Measurements from ENCODE around the gene BUD23.
A peak's percentile ranks its signal among the peaks of the same experiment; 100 is the strongest.
"Not testable (repeated sequence)": the region's sequence is repeated elsewhere in the genome, so short reads cannot be mapped to it uniquely, and the experiment has no call there.

The BUD23 gene

DNA sequence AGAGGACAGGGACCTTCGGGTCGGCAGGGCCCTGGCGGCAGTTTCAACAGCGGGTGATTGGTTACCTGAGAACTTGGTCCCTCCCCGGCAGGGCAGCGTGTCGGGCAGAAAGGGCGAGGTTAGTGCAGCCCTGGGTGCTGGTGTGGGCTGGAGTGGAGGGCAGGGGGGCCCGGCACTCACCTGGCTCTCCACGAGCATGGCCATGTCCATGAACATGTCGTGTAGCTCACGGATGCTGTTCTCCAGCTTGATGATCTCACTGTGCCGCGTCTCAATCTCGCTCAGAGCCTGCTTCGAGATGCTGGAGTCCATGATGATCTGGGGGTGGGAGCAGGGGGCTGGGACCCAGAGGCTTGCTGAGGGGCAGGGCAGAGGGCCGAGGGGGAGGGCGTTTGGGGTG, 19.3 kb downstream of the BUD23 start:
- no peak for DNase-seq

DNA sequence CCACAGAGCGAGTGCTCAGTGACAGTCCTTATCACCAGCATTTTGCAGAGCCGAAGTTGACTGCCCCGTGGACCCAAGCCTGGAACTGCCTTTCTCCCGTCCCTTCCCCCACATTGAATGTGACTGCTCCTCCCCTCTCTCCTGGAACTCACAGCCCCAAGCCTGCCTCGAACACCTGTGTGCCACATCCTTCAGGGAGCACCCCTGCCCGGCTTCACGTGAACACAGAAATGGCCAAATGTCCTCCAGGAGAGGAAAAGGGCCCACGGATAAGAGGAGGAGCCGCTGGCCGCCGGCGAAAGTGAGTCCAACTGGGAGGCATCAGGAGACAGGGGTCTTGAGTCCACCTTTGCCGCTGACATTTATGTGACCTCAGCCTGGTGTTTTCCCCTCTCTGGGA, 19.8 kb downstream of the BUD23 start:
- DNase-seq: no peak

DNA sequence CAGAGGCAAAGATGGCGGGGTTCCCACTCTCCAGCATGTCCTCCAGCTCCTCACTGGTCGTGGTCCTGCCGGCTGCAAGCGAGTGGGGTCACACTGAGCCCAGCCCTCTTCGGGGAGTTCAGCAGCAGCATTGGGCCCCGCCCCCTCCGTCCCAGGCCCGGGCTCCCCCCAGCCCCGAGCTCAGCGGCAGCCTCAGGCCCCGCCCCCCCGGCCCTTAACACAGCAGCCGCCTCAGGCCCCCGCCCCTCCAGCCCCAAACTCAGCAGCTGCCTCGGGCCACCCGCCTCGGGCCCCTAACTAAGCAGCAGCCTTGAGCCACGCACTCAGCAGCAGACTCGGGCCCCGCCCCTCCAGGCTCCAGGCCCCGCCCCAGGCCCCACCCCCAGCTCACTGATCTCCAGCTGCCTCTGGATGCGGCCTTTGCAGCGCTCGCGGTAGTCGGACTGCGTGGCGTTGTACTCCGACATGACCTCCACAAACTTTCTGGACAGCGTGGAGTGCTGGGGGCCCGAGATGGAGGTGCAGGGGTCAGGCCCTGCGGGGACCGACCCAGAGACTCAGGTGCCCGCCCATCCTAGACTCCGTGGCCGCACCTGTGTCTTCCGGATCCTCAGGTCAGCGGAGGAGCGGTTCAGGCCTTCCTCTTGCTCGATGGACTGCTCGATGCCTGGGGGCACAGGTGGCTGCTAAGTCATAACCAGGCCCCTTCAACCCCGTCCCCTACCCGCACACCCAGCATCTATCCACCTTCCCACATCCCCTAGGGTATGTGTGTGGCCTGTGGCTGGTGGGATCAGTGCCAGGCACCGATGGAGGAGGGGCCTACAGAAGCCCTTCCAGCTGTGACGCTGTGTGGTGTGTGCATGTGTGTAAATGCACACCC, 20.6 kb downstream of the BUD23 start:
- DNase-seq: no peak

DNA sequence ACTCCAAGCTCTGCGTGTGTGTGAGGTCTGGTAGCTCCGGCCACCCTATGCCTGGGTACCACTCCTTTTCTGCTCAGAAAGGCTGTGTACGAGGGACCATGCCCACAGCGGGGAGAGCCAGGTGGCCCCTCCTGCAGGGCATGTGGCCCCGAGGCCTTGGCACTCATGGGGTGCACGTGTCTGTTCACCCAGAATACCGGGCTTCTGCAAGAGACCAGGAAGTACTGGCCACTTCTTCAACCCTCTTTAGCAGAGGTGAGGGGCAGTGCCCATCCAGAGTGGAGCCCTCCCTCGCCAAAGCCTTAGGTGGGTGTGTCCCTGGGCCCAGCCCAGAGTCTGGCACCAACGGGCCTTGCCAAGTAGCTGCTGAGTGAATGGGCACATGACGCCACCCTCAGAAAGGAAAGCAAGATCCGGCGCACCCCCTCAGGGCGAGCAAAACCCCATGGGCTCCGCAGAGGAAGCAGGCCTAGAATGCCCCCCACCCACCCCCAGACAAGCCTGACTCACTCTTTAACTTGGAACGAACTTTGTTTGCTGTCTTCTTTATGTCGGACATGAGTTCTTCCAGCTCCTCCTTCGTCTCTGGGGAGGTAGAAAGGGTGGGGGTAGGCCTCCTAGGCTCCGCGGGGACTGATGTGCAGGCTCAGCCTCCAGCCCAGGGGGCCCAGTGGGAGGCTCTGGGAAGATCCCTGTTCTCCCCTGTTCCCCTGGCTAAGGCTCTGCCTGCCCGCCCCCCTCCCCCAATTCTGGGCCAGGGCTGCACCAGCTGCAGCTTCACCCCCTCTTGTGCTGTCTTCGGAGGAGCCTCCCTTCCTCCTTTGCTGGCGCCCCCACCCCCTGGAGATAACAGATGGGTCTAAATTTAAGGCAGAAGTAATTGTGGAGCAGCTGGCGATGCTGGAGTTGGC, 21.5 kb downstream of the BUD23 start:
- DNase-seq: no peak

DNA sequence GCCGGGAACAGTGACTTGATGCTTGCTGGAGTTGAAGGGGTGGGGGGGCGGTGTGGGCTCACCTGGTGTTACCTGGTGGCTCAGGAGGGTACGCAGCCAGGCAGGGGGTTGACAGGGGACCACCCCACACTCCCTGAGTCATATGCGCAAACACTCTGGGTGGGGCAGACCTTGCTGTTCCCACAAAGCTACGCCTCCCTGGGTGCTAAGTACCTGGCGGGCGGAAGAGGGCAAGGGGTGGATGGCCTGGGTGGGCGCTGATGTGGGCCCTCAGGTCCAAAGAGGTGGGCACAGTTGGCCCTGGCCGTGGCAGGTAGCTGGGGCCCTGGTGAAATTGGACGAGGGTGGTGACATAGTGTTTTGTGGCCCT, 22.1 kb downstream of the BUD23 start:
- DNase-seq: no peak

DNA sequence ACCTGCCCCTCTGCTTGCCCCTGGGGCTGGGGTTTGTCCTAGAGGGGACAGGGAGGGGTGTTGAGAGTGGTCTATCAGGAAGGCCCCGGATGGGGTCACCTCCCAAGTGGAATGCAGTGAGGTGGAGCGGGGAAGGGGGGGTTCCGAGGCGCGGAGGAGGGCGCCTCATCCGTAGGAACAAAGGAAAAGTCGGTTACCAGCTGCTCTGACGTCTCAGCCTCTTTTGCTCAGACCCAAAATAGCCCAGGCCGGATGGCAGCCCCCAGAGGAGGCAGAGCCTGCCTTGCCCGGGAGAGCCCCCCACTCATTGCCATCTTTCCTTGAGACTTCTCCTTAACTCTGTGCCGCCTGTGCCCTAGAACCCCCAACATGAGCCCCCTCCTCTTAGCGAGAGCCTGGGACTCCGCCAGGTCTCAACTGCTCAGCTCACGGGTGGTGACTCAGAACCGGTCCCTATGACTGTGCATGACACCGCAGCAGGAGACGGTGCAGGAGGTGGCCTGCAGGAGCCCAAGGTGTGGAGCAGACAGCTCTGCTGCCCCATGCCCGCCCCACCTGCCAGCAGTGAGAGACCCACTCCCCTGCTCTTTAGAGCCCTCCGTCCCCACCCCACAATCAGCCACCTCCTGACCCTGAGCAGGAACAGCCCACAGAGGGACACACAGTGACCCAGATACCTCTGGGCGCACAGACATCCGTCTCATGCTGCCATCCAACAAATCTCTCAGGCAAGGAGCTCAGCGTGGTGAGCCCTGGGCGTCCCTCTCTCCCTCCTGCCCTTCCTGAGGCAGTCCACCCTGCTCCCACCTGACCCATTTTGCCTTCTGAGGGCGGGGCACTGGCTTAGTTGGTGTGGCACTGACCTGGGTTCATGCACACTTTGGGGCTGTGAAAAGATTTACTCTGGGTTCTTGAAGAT, 23.0 kb downstream of the BUD23 start:
- no peak for DNase-seq

DNA sequence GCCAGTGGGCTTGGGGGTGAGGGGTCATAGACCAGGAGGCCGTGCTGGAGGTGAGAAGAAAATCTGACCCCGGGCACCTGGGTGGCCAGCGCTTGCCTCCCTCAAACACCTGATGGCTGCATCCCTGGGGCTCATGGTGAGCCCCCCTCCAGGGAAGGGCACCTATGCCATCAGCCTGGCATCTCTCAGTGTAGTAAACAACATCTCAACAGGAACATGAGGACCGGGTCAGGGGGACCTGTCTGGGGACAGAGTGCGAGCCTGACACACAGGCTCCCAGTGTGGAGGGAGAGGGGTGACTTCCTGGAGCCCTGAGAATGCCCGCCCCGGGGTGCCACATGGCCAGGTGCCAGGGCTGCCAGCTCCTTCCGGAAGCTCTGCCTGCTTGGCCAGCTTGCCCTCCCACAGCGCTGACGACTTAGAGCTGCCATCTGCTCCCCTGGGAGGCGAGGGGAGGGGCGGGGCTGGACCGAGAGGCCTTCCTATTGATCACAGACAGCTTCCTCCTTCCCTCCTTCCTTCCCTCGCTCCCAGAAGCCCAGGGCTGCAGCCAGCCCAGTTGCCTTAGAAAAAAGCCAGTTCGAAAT, 23.7 kb downstream of the BUD23 start:
- DNase-seq: peak; percentile 44

DNA sequence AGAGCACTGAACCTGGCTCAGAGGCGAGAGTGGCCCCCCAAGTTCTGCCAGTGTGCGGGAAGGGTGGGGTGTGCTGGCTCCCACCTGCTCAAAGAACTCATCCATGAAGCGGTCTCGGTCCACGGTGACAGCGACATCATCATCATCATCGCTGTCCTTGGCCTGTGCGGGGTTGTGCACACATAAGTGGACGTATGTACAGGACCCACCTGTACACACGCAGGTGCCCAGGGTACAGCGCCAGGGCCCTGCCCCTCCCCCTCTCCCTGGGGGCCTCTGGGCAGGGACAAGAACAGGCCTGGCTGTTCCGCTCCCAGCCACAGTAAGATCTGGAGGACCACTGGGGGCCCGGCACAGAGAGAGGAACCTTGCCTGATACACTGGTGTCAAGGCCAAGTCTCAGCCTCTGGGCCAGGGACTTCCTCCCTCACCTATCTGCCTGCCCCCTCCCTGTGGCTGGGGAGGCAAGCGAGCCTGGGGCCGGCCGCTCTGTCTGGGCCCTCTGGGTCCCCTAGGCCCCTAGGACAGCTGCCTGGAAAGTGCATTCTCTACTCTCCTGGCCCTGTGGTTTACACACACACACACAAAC, 25.7 kb downstream of the BUD23 start:
- DNase-seq: no peak

DNA sequence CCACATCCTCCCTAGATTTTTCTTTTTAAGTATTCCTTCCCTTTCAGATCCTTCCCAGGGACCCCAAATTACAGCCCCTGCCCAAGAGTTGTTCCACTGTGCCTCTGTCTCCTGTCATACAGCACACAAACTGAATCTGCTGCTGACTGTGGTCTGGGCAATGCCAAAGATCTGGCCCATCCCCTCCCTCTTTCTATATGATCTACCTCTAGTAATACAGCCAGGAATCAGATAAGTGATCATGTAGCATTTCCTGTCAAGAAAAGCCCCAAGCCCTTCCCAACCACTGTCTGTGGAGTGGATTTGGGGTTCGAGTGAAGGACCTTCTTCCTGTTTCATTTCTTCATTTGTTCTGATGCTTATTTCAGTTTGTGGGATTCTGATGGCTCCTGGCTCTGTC, 29.4 kb downstream of the BUD23 start:
- DNase-seq: no peak

DNA sequence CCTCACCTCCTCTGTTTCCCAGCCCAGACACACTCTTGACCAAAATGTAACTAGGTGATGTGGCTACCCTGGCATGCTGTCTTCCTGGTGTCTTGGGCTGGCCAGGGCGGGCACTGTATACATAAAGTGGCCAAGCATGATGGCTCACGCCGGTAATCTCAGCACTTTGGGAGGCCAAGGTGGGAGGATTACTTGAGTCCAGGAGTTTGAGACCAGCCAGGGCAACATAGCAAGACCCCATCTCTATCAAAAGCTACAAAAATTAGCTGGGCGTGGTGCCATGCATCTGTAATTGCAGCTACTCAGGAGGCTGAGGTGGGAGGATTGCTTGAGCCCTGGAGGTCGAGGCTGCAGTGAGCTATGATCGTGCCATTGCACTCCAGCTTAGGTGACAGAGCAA, 29.9 kb downstream of the BUD23 start:
- not testable (repeated sequence) for DNase-seq

DNA sequence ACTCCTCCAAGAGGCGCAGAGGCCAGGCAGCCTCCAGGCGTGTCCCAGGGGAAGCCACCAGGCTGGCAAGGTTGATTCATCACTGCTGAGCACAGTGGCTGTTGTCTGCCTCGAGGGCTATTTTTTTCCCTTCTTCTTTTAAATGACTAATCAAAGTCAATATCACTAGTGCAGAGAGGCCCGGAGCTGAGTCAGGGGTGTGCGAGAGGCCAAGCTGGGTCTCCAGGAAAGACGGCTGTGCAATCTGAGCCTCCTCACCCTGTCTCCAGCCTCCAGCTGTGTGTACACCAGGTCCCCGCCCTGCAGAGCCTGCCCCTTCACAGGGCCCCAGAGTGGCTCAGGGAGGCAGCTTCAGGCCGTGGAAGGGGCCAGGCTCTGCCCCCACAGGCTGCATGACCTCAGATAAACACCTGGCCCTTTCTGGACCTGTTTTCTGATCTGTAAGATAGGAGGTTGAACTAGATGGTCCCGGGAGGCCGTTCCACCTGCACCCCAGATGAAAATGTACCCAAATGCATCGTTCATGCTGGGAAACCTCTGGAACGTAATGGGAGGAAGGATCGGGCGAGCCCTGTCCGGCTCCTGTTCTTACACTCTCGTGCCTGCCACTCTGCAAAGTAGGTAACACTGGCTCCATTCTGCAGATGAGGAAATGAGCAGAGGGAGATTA, 32.4 kb downstream of the BUD23 start:
- DNase-seq: no peak

DNA sequence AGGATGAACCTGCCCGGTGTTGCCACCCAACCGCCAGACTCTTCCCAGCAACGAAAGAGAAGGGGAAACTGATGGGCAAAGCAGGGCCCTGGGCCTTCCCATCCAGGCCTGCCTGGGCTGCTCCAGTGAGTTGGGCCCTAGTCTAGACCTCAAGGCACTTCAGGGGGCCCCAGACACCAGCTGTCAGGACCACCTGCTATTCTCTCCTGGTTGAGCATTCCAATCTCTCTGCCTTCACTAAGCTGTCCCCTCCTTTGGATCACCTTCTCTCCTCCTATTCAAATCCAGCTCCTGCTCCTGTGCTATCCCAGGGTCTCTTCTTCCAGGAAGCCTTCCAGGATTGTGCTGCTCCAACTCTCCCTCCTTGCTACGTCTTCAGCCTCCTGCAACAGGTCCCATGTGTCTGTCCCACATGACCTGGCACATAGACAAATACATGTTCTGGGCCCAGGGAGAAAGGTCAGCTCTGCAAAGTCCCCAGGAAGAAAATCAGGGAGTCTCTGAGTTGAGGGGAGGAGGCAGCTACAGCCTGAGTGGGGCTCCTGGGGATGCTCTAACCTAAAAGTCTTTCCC, 33.0 kb downstream of the BUD23 start:
- no peak for DNase-seq

DNA sequence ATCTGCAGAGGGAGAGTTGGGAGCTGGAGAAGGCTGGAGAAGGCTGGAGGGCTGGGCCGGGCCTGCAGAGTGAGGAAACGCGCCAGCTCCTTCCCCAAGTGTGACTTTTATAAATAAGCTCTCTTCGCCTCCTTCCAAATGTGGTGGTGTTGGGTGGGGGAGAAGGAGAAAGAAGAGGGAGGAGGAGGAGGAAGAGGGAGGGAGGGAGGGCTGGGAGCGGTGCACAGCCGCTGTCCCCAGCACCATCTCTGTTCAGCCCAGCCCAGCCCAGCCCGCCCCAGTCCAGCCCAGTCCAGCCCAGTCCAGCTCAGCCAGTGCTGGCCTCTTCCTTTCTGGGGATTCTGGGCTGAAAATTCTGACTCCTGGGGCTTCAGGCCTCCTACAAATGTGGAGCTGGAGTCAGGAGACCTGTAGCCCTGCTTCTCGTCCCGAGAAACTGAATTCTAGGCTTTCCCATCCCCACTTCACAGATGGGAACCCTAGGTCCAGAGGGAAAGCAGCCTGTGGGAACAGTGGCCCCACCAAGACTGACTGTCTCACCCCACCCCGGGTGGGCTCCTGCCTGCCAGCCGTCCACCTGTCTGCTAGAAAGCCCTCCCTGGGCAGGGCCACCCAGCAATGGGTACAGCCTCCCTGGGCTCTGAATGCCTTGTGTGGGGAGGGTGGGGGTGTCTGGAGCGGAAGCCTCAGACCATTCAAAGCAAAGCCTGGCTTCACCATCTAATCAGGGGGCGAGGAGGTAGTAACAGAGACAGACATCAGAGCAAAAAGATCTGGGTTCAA, 33.8 kb downstream of the BUD23 start:
- DNase-seq: no peak

DNA sequence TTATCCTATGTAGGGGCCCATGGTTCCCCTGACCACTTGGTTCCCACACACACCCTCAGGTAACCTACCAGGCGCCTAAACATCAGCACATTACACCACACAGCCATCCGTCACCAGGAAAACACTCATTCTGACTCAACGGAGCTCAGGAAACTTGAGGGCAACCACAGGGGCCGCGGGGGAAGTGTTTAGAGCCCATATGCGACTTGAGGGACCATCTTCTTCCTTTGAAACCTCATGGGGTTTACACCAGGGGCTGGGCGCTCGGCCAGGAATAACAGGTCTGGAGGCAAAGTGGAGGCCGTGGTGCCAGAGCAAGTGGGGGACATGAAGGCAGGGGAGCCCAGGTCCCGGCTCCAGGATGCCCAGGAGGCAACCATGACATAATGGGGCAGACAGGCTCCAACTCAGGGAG, 34.6 kb downstream of the BUD23 start:
- DNase-seq: no peak

DNA sequence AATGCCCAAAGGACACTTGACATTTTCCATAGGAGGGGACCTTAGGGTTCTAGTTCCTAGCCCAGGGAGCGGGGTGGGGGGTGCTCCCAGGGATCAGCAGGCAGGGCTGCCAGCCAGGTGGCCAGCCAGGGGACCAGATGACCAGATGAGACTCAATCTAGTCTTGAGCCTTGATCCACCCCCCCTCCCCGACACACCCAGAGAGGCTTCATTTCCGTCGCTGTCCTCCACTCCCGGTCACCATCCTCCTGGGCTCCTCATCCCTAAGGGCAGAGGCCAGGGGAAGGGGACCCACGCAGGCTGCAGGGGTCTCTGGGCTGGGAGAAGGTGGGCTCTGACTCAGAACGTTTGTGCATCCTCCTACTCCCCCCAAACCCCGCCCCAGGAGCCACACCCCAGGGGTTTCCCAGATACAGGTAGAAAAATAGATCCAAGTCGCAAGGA, 35.1 kb downstream of the BUD23 start:
- DNase-seq: no peak

DNA sequence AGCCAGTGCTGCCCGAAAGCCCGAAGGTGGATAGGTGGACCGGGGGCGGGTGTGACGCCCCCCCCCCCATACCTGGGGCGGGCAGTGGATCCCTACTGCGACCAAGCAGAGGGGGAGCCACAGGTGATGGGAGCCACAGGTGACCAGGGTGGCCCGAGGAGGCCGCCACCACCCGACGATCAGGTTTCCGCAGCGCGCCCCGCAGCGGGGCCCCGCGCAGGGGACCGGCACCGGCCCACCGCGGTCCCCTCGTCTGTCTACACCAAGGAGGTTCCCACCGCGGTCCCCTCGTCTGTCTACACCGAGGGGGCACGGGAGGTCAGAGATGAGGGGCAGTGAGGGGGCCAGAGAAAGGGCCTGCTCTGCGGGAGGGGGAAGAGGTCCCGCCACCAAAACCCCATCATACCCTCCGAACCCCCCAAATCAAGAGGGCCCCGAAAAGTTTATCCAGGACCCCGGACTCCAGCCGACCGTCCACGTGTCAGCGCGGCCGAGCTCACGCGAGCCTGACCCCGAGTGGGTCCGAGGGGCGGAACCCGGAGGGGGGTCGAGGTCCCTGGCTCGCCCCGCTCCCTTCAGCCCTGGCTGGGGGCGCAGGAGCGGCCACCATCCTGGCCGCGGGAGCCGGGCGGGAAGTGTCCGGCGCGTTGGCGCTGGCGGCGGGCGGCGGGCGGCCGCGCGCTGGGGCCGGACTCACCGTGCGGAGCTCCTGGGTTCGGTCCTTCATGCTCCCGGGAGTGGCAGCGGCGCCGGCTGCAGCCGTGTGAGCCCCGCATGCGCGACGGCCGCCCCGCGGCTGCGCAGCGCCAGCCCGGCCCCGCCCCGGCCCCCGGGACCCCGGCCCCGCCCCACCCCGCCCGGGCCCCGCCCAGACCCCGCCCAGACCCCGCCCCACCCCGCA, 35.8 kb downstream of the BUD23 start, which contains the start of gene STX1A:
Gene STX1A (minus strand): TSS at position 765 of the 901 bp plus-strand sequence. CDS start 38 bp downstream, at position 727.
- peak; percentile 64 for DNase-seq

DNA sequence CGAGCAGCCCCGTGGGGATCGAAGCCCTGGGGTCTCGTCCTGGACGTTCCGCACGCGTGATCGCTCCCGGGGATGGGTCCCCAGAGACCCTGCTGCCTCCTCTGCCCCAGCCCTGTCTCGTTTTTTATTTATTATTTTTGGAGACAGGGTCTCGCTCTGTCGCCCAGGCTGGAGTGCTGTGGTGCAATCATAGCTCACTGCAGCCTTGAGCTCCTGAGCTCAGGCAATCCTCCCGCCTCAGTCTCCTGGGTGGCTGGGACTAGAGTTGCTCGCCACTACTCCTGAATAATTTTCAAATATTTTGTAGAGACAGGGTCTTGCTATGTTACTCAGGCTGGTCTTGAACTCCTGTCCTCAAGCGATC, 36.4 kb downstream of the BUD23 start:
- no peak for DNase-seq

DNA sequence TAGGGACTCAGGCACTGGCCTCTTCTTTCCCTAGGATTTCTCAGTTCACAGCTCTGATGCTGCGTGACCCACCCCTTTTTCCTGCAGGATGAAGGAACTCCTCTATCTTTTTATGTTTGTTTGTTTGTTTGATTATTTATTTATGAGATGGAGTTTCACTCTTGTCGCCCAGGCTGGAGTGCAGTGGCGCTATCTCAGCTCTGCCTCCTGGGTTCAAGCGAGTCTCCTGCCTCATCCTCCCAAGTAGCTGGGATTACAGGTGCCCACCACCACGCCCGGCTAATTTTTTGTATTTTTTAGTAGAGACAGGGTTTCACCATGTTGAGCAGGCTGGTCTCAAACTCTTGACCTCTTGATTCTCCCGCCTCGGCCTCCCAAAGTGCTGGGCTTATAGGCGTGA, 37.0 kb downstream of the BUD23 start:
- DNase-seq: not testable (repeated sequence)

DNA sequence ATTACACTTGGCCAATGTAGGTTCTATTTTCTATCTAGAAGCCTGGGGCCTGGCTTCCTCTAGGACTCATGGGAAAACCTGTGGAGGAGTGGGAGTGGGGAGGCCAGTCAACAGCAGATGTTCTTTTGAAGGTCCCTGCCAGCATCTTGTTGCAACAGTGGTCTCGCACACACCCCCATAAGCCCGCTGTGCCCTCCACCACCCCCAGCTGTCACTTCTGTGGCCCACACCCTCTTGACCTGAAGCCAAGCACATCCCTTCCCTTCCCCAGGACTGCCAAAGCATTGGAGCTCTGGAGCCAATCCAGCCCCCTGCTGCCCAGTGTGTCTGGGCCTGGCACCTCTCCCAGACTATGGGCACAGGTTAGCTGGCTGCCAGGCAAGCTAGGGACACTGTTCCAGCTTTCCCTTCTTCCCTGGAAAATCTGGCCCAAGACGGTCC, 38.0 kb downstream of the BUD23 start:
- peak; percentile 32 for DNase-seq
